SKM-1 treated with dmso at 0.1 percent for 144 hours (cell line): ENCODE data around the gene TMEM255B.
"Not testable (repeated sequence)": the region's sequence is repeated elsewhere in the genome, so short reads cannot be mapped to it uniquely, and the experiment has no call there.

Experiments
- DNase-seq: peaks from one replicate; lab custom pipeline; 2025; ENCODE audit not compliant: unreplicated experiment; lab: John Stamatoyannopoulos, UW

Gene TMEM255B

DNA sequence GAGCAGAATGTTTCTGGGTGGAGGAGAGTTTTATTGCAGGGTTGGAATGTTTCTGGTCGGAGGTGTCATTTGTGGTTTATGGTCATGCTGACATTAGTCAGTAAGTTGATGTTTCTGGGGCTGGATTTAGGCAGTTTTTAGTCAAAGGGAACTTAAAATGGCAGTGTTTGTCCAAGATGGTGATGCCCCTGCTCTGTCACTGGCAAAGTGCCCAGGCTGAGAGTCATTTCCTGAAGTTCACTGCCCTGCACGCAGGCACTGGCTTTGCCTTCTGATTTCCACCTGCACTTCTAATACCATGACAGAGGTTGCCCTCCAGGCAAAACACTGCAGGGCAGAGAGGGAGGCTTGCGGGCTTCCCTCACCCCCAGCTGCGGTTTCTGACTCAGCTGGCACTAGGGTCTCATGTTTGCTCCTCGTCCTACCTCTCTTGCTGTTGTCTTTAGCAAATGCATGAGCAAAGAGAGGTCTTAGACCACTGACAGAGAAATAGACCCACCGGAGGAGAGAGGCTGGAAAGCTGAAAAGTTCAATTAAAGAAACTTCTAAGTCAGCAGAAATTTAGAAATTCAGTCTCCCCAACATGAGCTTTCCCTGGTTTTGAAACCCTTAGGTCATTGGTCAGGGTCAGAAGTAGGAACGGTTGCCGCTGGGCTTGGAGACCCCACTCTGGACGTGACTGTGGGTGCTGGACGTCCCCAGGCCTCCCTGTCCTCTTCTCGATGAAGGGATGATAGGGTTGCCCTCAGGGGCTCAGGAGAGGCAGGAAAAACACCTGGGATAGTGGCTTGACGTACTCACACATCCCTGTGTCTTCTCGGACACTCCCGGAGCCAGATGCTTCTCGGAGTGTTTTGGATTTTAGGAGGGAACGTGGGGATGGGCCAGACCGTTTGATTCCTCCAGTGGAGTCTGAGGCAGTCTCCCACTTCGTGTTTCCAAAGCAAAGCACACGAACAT is 26.3 kb downstream of the TMEM255B start:
- DNase-seq, result no peak

DNA sequence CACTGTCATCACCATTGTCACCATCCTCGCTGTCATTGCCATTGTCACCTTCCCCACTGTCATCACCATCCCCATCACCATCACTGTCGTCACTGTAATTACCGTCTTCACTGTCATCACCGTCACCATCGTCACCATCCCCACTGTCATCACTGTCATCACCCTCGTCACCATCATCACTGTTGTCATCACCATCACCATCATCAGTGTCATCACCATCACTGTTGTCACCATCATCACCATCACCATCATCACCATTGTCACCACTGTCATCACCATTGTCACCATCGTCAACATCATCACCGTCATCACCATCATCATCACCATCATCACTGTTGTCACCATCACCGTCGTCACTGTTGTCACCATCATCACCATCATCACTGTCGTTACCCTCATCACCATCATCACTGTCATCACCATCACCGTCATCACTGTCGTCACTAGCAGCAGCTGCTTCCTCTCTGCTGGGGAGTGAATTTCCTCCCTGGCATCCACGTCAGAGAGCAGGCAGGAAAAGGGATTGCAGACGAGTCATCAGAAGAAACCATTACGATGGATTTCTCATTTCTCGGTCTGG is 27.3 kb downstream of the TMEM255B start:
- no peak for DNase-seq

GRCh38 chr13:113787694-113788093 is 28.7 kb downstream of the TMEM255B start:
- DNase-seq, result no peak

DNA sequence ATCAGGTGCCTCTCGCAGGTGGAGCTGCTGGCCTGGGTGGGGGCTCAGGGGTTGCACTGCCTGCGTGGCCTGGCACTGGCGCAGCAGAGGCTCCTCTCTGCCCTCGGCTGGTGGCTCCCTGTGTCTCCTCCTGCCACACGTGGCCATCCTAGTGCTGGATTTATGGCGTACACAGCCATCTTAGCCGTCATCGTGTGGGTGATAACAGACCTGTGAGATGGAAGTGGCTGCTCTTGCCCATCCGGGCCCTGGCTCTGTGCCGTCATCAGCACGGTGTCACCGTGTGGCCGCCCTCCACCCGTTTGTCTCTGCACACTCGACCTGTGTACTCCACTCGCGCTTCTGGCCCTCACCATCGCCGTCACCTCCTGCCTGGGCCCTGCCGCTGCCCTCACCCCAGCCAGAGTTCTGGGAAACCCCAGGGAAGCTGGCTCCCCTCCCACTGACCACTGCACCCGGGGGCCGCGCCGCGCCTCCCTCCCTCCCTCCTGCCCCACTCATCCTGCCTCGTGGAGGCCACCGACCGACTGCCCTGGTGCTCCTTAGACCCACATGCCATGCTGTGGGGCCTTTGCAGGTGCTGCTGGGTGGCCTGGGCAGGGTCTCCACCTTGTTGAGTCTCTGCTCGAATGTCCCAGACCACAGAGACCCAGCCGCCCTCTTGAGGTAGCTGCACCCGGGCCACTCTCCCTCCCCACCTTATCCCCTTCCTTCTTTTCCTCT is 29.5 kb downstream of the TMEM255B start:
- no peak for DNase-seq

- no peak for DNase-seq
Measured at GRCh38 chr13:113789167-113789566, 30.1 kb downstream of the TMEM255B start.

DNA sequence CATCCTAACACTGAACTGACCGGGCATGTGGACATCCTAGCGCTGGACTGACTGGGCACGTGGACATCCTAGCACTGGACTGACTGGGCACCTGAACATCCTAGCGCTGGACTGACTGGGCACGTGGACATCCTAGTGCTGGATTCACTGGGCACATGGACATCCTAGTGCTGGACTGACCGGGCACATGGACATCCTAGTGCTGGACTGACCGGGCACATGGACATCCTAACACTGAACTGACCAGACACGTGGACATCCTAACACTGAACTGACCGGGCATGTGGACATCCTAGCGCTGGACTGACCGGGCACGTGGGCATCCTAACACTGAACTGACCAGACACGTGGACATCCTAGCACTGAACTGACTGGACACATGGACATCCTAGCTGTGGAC is 30.9 kb downstream of the TMEM255B start:
- not testable (repeated sequence) for DNase-seq

DNA sequence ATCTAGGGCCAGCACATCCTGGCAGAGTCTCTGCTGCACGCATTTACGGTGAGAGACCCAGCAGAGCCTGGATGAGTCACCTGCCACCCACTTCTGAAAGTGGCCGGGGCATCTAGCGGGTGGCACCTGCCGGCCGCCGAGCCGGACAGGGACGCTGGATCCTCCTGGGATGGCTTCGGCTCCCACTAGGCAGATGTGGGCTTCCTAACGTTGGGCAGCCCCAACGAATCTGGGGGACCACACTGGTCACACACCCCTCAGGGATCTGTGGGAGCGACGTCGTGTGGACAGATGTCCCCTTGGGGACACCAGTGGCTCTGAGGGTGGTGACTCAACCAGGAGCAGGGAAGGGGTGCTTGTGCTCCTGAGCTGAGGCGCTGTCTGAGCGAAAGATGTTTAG is 32.2 kb downstream of the TMEM255B start:
- no peak for DNase-seq

- DNase-seq, result no peak
Measured at GRCh38 chr13:113791761-113792160, 32.7 kb downstream of the TMEM255B start.

- DNase-seq, result no peak
Measured at GRCh38 chr13:113792236-113792770, 33.3 kb downstream of the TMEM255B start.

GRCh38 chr13:113792886-113793717 is 34.1 kb downstream of the TMEM255B start:
- DNase-seq, result no peak

- no peak for DNase-seq
Measured at GRCh38 chr13:113793718-113794085, 34.7 kb downstream of the TMEM255B start.

DNA sequence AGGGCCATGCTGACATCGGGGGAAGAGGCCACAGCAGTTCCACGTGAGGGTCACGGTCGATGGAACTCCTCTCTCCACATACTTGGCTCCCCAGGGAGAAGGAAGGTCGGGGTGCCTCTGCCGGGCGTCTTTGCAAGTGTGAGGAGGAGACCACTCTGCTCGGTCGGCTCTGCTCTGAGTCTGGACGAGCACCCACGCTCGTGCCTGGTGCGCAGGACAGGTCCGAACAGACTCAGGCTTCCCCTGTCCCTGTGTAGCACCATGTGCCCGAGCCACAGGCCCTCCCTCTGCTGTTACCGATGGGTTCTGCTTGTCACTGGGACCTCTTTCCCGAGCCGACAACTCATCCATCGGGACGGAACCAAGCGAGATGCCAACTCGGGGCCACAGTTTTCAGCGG is 35.1 kb downstream of the TMEM255B start:
- no peak for DNase-seq

GRCh38 chr13:113794764-113795173 is 35.7 kb downstream of the TMEM255B start:
- no peak for DNase-seq

DNA sequence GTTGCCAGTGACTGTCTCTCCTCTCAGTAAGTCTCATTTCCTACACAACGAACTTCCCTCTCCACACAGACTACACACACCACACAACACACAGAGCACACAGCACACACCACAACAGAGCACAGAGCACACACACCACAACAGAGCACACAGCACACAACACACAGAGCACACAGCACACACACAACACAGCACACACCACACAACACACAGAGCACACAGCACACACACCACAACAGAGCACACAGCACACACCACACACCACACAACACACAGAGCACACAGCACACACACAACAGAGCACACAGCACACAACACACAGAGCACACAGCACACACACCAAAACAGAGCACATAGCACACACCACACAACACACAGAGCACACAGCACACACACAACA is 36.3 kb downstream of the TMEM255B start:
- not testable (repeated sequence) for DNase-seq

GRCh38 chr13:113796211-113796963 is 37.4 kb downstream of the TMEM255B start:
- DNase-seq, result no peak

DNA sequence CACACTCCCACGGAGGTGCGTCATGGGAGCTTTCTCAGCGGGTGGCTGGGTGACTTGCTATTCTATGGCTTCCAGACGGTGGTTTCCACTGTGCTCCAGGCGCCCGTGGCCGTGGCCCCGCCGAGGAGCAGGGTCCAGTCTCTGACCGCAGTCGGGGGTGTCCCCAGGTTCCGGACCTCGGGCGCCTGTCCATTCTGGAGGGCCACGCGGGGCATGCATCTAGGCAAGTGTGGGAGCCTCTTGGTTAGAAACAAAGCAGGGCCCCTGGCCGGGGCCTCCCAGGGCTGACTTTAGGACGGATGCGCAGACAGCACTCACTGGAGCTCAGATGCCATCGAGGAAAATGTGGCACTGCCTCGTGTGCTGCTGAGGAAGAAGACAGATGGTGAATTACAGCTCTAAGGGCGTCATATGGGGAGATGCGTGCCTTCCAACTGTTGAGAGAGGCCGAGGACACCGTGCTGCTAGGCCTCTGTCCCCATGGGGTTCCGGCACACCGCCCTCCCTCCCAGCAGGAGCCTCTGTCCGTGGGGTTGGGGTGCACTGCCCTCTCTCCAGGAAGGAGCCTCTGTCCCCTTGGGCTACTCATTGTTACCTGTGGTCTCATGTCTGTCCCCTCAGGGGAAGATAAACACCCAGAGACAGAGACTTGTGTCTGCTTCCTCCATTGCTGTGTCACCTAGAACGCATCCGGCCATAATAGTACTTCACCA is 38.1 kb downstream of the TMEM255B start:
- DNase-seq, result no peak

DNA sequence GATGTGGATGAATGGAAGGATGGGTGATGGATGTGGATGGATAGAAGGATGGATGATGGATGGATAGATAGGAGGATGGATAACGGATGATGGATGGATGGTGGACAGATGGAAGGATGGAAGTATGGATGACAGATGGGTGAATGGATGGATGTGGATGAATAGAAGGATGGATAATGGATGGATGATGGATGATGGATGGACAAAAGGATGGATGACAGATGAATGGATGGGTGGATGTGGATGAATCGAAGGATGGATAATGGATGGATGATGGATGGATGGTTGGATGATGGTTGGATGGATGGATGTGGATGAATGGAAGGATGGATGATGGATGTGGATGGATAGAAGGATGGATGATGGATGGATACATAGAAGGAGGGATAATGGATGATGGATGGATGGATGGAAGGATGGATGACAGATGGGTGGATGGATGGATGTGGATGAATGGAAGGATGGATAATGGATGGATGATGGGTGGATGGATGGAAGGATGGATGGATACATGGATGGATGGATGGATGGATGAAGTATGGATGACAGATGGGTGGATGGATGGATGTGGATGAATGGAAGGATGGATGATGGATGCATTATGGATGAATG is 39.3 kb downstream of the TMEM255B start:
- DNase-seq, result no peak

DNA sequence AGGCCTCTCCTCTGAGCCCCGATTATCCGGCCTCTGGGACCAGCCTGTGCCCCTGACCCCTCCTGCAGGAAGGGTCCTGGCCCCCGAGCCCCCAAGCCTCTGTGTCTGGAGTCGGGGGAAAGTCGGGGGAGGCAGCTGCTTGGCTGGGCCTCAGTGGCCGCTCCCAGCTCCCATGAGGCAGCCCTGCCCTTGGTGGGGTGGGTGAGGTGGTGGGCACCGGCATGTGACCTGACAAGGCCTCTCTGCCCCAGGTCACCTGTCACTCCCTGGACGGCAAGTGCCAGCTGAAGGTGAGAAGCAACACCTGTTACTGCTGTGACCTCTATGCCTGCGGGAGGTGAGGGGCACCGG is 41.5 kb downstream of the TMEM255B start:
- no peak for DNase-seq
